ENCODE results near the gene SLC8A2. TPM values are rescaled to one million over a fixed set of nuclear protein-coding genes. Genes with fewer than 3 reads are reported as not detected.
A peak's percentile ranks its signal among the peaks of the same experiment; 100 is the strongest.

The SLC8A2 gene
- polyA plus RNA-seq, 4 donors: 0.12 to 0.92 TPM; not detected in 2

- Histone ChIP-seq H3K27me3 (ENCODE audit: control insufficient read depth in 3 of 3, insufficient read depth in 3 of 3, low read length in 3 of 3) (no peaks in the 10 kb centered on the region), H3K4me3 (ENCODE audit: low read depth in 1 of 3, low read length in 3 of 3) (no peak overlapping the region), H3K27ac (ENCODE audit: low read depth in 1 of 3, low read length in 2 of 3) (peak overlapping the region in 1 of 3 donors; percentile 85), H3K36me3 (ENCODE audit: control insufficient read depth in 3 of 3, insufficient read depth in 2 of 3, low read depth in 1 of 3, low read length in 3 of 3) (peaks cover 6 to 70% (median 8%) of the 10 kb centered on the region in 3 donors), H3K9me3 (ENCODE audit: control insufficient read depth in 2 of 2, insufficient read depth in 1 of 2, low read depth in 1 of 2, low read length in 1 of 2) (no peaks in the 10 kb centered on the region), H3K4me1 (ENCODE audit: control insufficient read depth in 3 of 3, insufficient read depth in 2 of 3, low read depth in 1 of 3, low read length in 2 of 3) (peaks cover 2 to 50% (median 5%) of the 10 kb centered on the region in 3 donors)
- no peak for FAIRE-seq
- 76 to 87% (median 85%) methylated on average over 11 of the region's 11 CpGs for WGBS, 3 donors
- no peak for DNase-seq
Measured at GRCh38 chr19:47507924-47508553, 36.3 kb upstream of the SLC8A2 start.

- FAIRE-seq (no peak), DNase-seq (peak in 1 of 2 donors; percentile 83)
- no peak overlapping the region for H3K4me3 ChIP-seq (ENCODE audit: low read depth in 1 of 3, low read length in 3 of 3)
- H3K4me1 ChIP-seq (ENCODE audit: control insufficient read depth in 3 of 3, insufficient read depth in 2 of 3, low read depth in 1 of 3, low read length in 2 of 3): peaks cover 0 to 39% (median 0%) of the 10 kb centered on the region in 3 donors
- no peaks in the 10 kb centered on the region for H3K27me3 ChIP-seq (ENCODE audit: control insufficient read depth in 3 of 3, insufficient read depth in 3 of 3, low read length in 3 of 3)
- peak overlapping the region in 1 of 3 donors; percentile 85 for H3K27ac ChIP-seq (ENCODE audit: low read depth in 1 of 3, low read length in 2 of 3)
- no peaks in the 10 kb centered on the region for H3K9me3 ChIP-seq (ENCODE audit: control insufficient read depth in 2 of 2, insufficient read depth in 1 of 2, low read depth in 1 of 2, low read length in 1 of 2)
- 56 to 72% (median 67%) methylated on average over 6 of the region's 6 CpGs for whole genome bisulfite sequencing, 3 donors
- peaks cover 6 to 75% (median 12%) of the 10 kb centered on the region in 3 donors for H3K36me3 ChIP-seq (ENCODE audit: control insufficient read depth in 3 of 3, insufficient read depth in 2 of 3, low read depth in 1 of 3, low read length in 3 of 3)
Measured at GRCh38 chr19:47507012-47507411, 35.3 kb upstream of the SLC8A2 start.

GRCh38 chr19:47506459-47506858 lies 34.8 kb upstream of the SLC8A2 start:
- Histone ChIP-seq H3K4me1 (ENCODE audit: control insufficient read depth in 3 of 3, insufficient read depth in 2 of 3, low read depth in 1 of 3, low read length in 2 of 3) (peaks cover 0 to 34% (median 0%) of the 10 kb centered on the region in 3 donors), H3K27me3 (ENCODE audit: control insufficient read depth in 3 of 3, insufficient read depth in 3 of 3, low read length in 3 of 3) (no peaks in the 10 kb centered on the region), H3K27ac (ENCODE audit: low read depth in 1 of 3, low read length in 2 of 3) (peak overlapping the region in 1 of 3 donors; percentile 85), H3K9me3 (ENCODE audit: control insufficient read depth in 2 of 2, insufficient read depth in 1 of 2, low read depth in 1 of 2, low read length in 1 of 2) (no peaks in the 10 kb centered on the region), H3K4me3 (ENCODE audit: low read depth in 1 of 3, low read length in 3 of 3) (no peak overlapping the region), H3K36me3 (ENCODE audit: control insufficient read depth in 3 of 3, insufficient read depth in 2 of 3, low read depth in 1 of 3, low read length in 3 of 3) (peaks cover 6 to 74% (median 15%) of the 10 kb centered on the region in 3 donors)
- no peak for FAIRE-seq
- DNase-seq: no peak
- WGBS, 3 donors: 86 to 89% (median 88%) methylated on average over 8 of the region's 8 CpGs

GRCh38 chr19:47505506-47505905 lies 33.8 kb upstream of the SLC8A2 start:
- H3K27me3 ChIP-seq (ENCODE audit: control insufficient read depth in 3 of 3, insufficient read depth in 3 of 3, low read length in 3 of 3): no peaks in the 10 kb centered on the region
- peaks cover 6 to 75% (median 15%) of the 10 kb centered on the region in 3 donors for H3K36me3 ChIP-seq (ENCODE audit: control insufficient read depth in 3 of 3, insufficient read depth in 2 of 3, low read depth in 1 of 3, low read length in 3 of 3)
- no peak for DNase-seq
- no peak for FAIRE-seq
- H3K4me1 ChIP-seq (ENCODE audit: control insufficient read depth in 3 of 3, insufficient read depth in 2 of 3, low read depth in 1 of 3, low read length in 2 of 3): peaks cover 0 to 26% (median 0%) of the 10 kb centered on the region in 3 donors
- H3K27ac ChIP-seq (ENCODE audit: low read depth in 1 of 3, low read length in 2 of 3): no peak overlapping the region
- no peaks in the 10 kb centered on the region for H3K9me3 ChIP-seq (ENCODE audit: control insufficient read depth in 2 of 2, insufficient read depth in 1 of 2, low read depth in 1 of 2, low read length in 1 of 2)
- 86 to 94% (median 94%) methylated on average over 6 of the region's 6 CpGs for WGBS, 3 donors
- no peak overlapping the region for H3K4me3 ChIP-seq (ENCODE audit: low read depth in 1 of 3, low read length in 3 of 3)

GRCh38 chr19:47503826-47504150 lies 32.1 kb upstream of the SLC8A2 start:
- no peak overlapping the region for H3K4me3 ChIP-seq (ENCODE audit: low read depth in 1 of 3, low read length in 3 of 3)
- FAIRE-seq: no peak
- H3K27me3 ChIP-seq (ENCODE audit: control insufficient read depth in 3 of 3, insufficient read depth in 3 of 3, low read length in 3 of 3): no peaks in the 10 kb centered on the region
- no peak overlapping the region for H3K27ac ChIP-seq (ENCODE audit: low read depth in 1 of 3, low read length in 2 of 3)
- DNase-seq: no peak
- WGBS, 3 donors: 78 to 85% (median 79%) methylated on average over 5 of the region's 5 CpGs
- peaks cover 0 to 26% (median 0%) of the 10 kb centered on the region in 3 donors for H3K4me1 ChIP-seq (ENCODE audit: control insufficient read depth in 3 of 3, insufficient read depth in 2 of 3, low read depth in 1 of 3, low read length in 2 of 3)
- H3K9me3 ChIP-seq (ENCODE audit: control insufficient read depth in 2 of 2, insufficient read depth in 1 of 2, low read depth in 1 of 2, low read length in 1 of 2): no peaks in the 10 kb centered on the region
- H3K36me3 ChIP-seq (ENCODE audit: control insufficient read depth in 3 of 3, insufficient read depth in 2 of 3, low read depth in 1 of 3, low read length in 3 of 3): peaks cover 8 to 81% (median 18%) of the 10 kb centered on the region in 3 donors

- WGBS, 3 donors: 90 to 93% (median 92%) methylated on average over 11 to 13 of the region's 13 CpGs
- H3K4me3 ChIP-seq (ENCODE audit: low read depth in 1 of 3, low read length in 3 of 3): no peak overlapping the region
- H3K27me3 ChIP-seq (ENCODE audit: control insufficient read depth in 3 of 3, insufficient read depth in 3 of 3, low read length in 3 of 3): no peaks in the 10 kb centered on the region
- no peak overlapping the region for H3K27ac ChIP-seq (ENCODE audit: low read depth in 1 of 3, low read length in 2 of 3)
- no peak for DNase-seq
- H3K36me3 ChIP-seq (ENCODE audit: control insufficient read depth in 3 of 3, insufficient read depth in 2 of 3, low read depth in 1 of 3, low read length in 3 of 3): peaks cover 9 to 82% (median 18%) of the 10 kb centered on the region in 3 donors
- no peaks in the 10 kb centered on the region for H3K9me3 ChIP-seq (ENCODE audit: control insufficient read depth in 2 of 2, insufficient read depth in 1 of 2, low read depth in 1 of 2, low read length in 1 of 2)
- FAIRE-seq: no peak
- H3K4me1 ChIP-seq (ENCODE audit: control insufficient read depth in 3 of 3, insufficient read depth in 2 of 3, low read depth in 1 of 3, low read length in 2 of 3): peaks cover 0 to 23% (median 0%) of the 10 kb centered on the region in 3 donors
Measured at GRCh38 chr19:47503130-47503825, 31.6 kb upstream of the SLC8A2 start.

- no peaks in the 10 kb centered on the region for H3K27me3 ChIP-seq (ENCODE audit: control insufficient read depth in 3 of 3, insufficient read depth in 3 of 3, low read length in 3 of 3)
- no peak overlapping the region for H3K27ac ChIP-seq (ENCODE audit: low read depth in 1 of 3, low read length in 2 of 3)
- H3K36me3 ChIP-seq (ENCODE audit: control insufficient read depth in 3 of 3, insufficient read depth in 2 of 3, low read depth in 1 of 3, low read length in 3 of 3): peaks cover 13 to 83% (median 30%) of the 10 kb centered on the region in 3 donors
- no peak overlapping the region for H3K4me3 ChIP-seq (ENCODE audit: low read depth in 1 of 3, low read length in 3 of 3)
- H3K4me1 ChIP-seq (ENCODE audit: control insufficient read depth in 3 of 3, insufficient read depth in 2 of 3, low read depth in 1 of 3, low read length in 2 of 3): no peaks in the 10 kb centered on the region
- no peak for DNase-seq
- H3K9me3 ChIP-seq (ENCODE audit: control insufficient read depth in 2 of 2, insufficient read depth in 1 of 2, low read depth in 1 of 2, low read length in 1 of 2): no peaks in the 10 kb centered on the region
- WGBS, 3 donors: 88 to 92% (median 90%) methylated on average over 32 of the region's 32 CpGs
- FAIRE-seq: no peak
Measured at GRCh38 chr19:47499863-47500830, 28.5 kb upstream of the SLC8A2 start.

GRCh38 chr19:47499371-47499770 lies 27.7 kb upstream of the SLC8A2 start:
- H3K4me3 ChIP-seq (ENCODE audit: low read depth in 1 of 3, low read length in 3 of 3): no peak overlapping the region
- H3K9me3 ChIP-seq (ENCODE audit: control insufficient read depth in 2 of 2, insufficient read depth in 1 of 2, low read depth in 1 of 2, low read length in 1 of 2): no peaks in the 10 kb centered on the region
- H3K27me3 ChIP-seq (ENCODE audit: control insufficient read depth in 3 of 3, insufficient read depth in 3 of 3, low read length in 3 of 3): no peaks in the 10 kb centered on the region
- H3K36me3 ChIP-seq (ENCODE audit: control insufficient read depth in 3 of 3, insufficient read depth in 2 of 3, low read depth in 1 of 3, low read length in 3 of 3): peaks cover 13 to 89% (median 30%) of the 10 kb centered on the region in 3 donors
- WGBS, 3 donors: 92 to 95% (median 92%) methylated on average over 7 of the region's 7 CpGs
- no peak overlapping the region for H3K27ac ChIP-seq (ENCODE audit: low read depth in 1 of 3, low read length in 2 of 3)
- DNase-seq (no peak), FAIRE-seq (no peak)
- no peaks in the 10 kb centered on the region for H3K4me1 ChIP-seq (ENCODE audit: control insufficient read depth in 3 of 3, insufficient read depth in 2 of 3, low read depth in 1 of 3, low read length in 2 of 3)

Data from small intestine (tissue), 7 donors.